ENCODE results near the gene STPG4.

STPG4 gene

DNA sequence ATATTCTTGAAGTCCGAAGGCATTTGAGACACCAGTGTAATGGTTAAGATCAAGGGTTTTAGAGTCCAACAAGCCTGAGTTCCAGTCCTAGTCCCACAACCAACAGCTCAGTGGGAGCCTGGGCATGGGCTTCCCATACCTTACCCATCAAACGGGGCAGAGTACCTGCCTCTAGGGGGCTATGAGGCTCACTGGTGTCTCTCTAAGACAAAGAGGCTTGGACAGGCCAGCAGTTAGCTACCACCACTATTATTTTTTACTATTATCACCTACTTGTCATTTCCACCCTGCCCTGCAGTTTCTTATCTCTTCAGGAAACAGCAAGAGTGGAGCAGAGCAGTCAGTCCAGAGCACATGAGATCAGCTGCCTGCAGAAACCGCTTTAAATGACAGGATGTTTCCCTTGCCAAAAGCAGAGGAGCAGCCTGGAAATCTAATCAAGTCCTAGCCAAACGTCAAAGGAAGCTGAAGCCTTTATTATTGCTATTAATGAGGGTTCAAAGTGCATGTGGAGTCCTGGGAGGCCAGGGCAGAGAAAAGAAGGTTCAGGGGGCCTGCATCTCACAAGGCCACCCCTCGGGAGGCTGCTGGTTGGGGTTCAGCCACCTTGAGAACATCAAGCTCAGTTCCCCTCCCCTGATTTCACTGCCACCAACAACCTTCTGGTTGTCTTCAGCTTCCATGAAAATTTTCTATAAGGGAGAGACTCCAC, 66.6 kb downstream of the STPG4 start:
- DNase-seq (ENCODE audit: low read depth) = peak; percentile 65

DNA sequence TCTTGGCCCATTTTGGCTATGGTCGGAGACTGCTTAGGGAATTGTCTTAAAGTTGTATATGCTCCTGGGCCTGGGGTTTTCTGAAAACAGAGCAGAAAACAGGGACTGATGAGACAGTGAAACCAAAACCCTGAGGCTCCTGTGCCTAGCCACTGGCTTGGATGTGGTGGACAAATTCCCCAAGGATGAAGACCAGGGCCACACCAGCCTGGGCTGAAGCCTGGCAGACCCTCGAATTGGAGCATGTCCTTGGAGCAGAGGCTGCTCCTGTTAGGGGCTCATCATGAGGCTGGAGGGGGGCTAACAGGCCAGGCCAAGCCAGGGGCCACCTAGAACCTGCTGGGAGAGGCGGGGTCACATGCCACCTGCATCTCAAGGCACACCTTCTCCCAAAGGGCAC, 68.1 kb downstream of the STPG4 start:
- DNase-seq (ENCODE audit: low read depth) = no peak

DNA sequence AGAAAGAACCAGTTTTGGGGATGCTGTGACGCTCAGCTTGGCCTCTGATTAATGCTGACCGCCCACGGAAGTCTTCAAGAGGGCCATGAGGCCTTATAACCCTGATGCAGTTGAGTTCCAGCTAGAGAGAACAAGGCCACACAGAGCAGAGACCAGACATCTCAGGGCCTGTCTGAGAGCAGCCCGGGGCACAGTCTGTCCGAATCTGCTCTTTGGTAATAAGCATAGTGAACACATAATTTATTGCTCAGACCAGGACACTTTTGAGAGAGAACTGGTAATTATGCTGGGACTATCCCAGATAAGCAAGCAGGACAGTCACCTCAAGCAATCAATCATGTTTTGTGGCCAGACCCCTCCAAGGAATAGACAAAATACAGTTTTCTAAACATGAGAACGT, 68.5 kb downstream of the STPG4 start:
- no peak for DNase-seq (ENCODE audit: low read depth)

DNA sequence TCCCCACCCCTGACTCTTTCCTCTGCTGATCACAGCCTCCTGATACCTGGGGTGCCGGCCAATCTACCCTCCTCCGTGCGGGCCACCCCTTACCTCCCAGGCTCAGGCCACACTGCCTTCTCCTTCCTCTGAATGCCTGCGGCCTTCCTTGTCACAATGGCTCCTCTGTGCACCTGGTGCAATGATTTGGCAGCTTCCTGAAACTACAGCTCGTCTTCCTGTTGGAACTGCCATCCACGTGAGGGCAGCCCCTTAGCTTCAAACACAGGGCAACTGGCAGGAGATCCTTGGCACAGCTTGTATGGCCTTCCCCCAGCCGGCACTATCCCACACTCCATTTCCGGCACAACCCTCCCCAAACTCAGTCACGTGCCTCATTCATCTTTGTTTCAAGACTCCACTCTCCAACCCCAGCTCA, 69.0 kb downstream of the STPG4 start:
- no peak for DNase-seq (ENCODE audit: low read depth)

DNA sequence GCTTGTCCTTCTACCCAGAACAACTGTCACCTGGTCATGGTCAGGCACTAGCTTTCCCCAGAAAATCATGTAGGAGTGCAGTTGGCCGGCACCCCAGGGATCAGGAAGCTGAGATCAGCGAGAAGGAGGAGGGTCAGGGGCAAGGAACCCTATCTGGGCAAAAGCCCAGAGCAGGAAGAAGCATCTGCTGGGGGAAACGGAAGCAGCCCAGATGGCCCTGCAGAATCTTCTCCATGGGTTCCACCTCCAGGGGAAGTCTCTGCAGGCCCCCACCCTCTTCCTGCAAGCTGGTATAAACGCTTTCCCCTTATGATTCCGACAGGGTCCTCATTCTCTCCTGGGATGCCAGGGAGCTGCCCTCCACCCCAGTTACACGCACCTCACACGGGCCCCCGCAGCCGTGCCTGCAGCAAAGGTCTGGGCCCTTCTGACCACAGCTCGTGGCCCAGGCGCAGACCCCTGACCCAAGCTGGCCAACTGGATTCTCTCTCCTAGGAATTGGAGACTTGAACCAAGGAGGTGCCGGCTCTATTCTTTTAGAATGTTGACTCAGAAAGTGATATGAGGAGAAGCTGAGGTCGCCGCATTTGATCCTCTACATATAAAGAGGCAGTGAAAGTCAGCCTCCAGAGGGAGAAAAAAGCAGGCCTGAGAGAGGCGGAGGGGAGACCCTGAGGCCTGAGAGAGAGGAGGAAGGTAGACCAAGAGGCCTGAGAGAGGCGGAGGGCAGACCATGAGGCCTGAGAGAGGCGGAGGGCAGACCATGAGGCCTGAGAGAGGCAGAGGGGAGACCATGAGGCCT, 71.0 kb downstream of the STPG4 start:
- DNase-seq (ENCODE audit: low read depth) = no peak

DNA sequence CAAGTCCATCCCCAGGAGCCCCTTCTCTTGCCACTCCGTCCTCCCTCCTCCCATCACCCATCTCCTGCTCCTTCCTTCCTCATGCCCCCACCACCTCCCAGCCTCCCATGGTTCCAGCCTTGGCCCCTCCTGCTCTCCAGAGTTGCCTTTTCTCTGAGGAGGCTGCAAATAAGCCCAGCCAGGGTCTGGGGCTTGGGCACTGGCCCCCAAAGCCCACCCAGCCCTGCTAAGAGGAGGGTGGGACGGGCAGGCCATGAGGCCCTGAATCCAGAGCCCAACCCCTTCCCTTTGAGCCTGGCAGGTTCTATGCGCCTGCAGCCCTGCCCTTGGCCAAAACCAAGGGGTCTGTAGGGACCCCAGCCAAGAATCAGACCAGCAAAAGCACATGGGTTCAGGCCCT, 71.6 kb downstream of the STPG4 start:
- no peak for DNase-seq (ENCODE audit: low read depth)

DNA sequence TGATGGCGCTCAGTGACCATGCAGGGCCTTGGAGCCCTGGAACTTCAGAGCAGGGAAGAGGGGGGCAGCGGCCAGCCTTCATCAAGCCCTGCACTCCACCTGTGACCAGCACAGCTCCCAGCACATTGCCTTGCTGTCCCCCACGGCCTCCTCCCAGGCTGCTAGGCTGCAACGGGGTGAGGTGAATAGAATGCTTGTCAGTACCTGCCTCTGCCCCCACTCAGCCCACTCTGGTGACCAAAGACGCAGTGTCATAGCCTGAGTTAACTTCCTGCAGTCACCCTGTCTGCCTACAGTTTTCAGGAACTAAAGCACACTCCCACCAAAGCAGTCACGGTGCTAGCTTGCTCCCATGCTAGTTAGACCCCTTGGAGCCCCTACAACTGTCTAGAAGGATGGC, 72.1 kb downstream of the STPG4 start:
- DNase-seq (ENCODE audit: low read depth) = no peak

DNA sequence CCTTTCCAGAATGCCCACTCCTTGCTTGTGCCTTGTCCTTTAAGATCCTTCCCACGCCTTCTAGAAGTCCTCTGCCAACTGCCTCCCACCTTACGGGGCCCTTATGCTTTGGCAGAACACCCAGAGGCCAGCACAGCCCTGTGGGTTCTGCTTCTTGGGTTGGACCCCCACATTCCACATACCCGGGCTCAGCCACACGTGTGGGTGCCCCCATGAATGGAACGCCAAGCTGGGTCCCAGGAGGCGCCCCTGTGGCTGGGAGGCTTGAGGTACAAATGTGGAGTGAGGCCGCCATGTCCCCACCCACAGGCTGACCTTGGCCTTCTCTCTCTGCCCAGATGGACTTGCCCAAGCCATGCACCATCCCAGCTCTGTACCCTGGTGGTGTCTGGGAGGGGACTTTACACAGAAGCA, 74.2 kb downstream of the STPG4 start:
- DNase-seq (ENCODE audit: low read depth) = no peak

DNA sequence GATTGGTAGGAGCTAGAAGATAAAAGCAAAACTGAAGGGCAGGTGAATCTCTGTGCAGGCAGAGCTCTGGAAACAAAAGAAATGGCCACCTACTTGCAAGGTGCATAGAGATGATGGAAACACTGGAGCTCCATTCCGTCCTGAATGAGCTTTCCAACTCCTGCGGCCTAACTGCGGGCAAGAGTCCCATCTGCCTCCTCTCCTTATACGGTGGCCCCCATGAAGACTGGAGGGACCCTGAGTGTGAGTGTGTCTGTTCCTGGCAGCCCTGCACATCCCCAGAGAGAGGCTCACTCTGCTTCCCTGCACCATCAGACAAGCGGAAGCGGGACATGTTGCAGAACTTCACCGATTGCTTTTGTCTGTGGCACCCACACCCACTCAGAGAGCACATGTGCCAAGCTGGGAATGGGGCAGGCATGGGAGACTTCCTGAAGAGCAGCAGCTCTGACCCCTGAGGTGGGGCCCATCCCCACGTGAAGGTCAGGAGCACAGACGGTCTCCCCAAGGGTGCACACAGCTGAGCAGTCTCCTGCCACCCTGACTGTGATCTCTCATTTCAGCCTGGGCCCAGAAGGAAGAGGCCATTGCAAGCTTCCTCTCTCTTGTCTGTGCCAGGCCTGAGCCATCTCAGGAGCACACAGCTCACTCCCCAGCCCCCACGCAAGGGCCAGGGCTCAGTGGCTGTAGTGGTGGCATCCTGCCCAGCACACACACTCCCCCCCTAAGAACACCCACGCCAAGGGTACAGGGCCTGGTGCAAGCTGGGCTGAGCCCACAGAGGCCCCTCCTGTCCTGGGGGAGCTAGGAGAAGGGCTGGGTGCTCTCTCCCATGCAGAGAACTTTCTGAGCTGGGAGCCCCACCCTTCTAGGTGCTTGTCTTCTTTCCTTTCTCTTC, 75.3 kb downstream of the STPG4 start:
- no peak for DNase-seq (ENCODE audit: low read depth)

DNA sequence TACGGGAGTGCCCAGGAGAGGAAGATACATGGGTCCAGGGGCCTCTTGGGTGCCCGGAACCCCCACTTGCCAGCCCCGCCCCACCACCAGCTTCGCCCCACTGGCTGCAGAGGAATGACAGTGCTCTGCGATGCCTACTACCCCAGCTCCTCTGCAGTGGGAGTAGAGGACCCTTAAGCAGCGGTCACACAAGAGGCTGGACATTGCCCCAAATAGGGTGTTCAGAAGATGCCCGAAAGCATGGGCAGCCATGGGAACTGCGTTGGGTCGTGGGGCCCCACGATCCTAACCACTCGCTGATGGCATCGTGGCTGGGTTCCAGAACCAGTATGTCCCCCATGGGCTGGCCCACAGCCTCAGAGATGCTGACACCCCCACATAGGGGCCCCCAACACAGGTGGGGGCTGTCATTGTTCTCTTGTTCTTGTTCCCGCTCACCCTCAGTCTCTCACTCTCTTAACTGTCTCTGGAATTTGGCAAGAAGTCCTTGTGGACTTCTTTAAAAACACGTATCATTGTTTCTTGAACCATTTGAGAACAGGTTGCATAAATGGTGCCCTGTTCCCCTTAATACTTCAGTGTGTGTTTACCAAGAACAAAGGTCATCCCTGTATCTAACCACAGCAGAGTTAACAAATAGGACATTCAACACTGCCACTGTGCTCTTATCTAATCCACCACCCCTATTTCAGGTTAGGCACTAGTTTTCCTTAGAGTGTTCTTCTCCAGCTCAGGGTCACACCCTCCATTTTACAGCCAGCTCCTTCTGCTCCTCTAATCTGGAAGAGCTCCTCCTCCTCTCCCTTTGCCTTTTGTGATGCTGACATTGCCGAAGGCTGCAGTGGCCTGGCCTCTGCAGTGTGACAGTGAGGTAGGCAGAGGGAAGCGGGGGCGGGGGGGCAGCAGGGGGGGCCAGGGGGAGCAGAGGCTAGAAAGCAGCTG, 76.3 kb downstream of the STPG4 start:
- no peak for DNase-seq (ENCODE audit: low read depth)

DNA sequence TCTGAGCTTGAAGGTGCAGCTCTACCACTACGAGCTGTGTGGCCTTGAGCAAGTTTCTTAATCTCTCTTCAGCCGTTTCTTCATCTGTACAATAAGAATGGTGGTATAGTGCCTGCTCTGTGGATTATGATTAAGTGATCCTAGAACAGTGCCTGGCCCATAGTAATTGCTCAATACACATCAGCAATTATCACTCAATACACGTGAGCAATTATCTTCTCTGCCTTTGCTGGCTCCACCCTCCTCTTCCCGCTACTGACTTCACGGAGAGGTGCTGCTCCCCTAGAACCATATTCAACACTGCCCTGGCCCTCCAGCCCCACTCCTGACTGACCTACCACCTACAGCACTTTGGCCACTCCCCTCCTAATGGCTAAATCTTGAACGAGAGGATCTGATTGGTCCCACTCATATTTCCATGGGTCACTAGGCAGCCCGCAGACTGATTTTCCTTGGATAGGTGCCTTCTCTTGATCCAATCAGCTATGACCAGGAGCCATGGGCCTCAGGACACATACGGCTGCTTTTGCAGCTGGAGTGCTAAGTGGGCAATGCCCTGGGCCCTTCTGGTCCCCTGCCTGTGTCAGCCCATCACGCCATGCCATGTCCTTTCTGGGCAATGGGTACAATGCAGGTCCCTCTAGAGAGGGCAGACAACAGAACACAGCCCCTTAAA, 77.5 kb downstream of the STPG4 start:
- no peak for DNase-seq (ENCODE audit: low read depth)

DNA sequence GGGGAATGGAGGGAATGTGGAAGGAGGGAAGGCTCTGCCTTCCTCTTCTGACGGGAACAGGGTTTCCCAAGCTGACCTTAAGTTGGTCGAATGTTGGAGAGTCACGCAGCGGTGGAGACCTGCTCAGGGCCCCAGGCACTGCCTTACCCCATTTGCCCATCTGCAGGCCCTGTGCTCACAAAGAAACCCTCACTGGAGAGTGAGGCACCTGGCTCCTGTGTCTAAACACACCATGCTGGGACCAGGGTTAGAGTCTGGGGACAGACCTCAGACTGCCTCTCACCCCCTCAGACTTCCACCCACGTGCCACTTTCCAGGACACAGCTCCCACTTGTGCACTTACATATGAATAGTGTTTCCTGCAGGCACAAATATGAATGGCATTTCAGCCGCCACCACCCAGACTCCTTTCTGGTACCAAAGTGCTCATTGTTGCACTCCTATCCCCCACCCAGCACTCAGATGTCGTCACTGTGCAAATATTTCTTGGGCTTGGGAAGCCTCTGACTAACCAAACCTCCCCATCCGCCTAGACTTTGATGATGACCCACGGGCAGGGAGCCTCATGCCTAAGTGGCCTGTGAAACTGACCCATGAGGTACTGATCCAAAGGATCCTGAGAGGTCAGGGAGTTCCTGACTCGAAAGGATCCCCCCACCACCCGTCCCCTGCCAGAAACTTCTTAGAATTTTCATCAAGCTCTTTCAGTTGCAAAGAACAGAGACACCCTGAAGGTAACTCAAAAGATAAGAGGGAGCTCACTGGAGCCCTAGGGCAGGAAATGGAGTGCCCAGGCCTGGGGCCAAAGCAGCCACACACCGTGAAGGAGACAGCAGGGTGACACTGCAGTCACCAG, 78.3 kb downstream of the STPG4 start:
- peak; percentile 100 for DNase-seq (ENCODE audit: low read depth)

DNA sequence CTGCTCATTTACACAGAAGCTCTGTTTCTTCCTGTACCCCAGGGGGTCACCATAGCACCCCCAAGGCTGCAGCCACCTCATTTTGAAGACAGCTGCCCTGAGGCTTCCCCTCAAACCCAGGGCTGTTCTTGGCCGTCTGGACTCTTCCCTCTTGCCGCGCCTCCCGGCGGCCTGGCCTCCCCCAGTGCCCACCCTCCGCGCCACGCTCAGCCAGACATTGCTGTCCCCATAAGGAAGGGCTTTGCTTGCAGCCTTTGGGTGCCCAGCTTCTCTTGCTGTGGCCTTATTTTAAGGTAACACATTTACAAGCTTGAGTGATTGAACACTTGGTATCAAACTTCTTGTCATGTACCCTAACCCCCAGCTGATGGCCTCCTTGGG, 79.0 kb downstream of the STPG4 start:
- DNase-seq (ENCODE audit: low read depth) = no peak

DNA sequence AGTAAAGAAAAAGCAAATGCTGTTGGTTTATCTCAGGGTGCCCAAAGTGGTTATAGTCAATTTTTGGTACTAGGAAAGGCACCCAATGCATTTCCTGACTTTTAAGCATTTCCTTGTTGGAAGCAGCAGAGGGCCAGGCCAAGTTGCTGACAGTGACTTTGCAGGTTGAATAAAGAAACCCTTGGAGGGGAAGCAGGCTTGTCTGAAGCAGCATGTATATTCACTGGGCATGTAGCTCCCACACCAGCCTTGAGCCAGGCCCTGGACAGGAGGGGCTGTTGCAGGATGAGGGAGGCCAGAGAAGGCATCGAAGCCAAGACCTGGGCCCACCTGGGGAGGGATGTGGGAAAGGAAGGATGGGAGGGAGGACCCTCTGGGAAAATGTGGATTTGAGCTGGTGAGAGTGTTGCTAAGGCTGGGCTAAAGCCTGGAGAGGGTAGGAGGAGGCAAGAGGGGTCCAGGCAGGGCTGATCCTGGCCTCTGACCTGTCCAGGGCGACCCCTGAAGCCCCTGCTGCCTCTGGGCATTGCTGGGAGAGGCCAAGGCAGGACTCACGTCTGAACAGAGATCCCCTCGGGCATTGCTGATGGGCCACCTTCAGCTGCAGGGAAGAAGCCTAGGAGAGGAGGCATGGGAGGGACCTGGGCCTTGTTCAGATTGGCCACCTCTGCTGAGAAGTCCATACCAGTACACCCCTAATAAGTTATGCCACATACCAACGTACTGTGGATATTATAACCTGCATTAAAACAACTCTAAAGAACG, 79.6 kb downstream of the STPG4 start:
- peak; percentile 63 for DNase-seq (ENCODE audit: low read depth)

DNA sequence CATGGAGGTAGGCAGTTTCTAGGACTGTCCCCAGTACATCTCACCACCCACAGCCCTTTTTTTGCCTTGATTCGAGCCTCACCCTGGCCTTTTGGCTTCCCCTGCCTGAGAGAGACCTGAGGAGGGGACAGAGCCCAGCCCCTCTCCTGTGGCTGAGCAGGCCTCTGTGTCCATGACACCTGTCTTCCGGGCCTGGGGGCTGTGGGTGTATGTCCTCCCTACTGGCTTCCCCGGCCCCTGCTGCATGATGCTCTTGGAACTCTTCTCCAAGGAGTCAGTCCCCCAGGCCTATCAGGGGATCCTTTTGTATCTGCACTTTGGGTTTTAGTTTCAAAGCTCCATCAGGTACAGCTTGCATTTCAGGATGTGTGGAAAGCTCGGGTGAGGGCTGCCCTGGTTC, 80.4 kb downstream of the STPG4 start:
- DNase-seq (ENCODE audit: low read depth) = no peak

DNA sequence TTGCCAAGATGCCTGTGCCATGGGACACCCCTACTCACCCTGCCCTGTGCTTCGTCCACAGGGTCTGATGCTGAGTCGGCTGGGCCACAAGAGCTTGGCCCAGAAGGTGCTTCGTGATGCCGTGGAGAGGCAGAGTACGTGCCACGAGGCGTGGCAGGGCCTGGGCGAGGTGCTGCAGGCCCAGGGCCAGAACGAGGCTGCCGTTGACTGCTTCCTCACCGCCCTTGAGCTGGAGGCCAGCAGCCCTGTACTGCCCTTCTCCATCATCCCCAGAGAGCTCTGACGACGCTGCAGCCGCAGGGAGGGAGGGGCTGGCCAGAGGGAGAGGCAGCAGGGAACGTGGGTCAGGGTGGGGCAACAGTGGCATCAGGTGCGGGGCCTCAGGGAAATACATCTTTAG, 81.5 kb downstream of the STPG4 start:
- no peak for DNase-seq (ENCODE audit: low read depth)

DNA sequence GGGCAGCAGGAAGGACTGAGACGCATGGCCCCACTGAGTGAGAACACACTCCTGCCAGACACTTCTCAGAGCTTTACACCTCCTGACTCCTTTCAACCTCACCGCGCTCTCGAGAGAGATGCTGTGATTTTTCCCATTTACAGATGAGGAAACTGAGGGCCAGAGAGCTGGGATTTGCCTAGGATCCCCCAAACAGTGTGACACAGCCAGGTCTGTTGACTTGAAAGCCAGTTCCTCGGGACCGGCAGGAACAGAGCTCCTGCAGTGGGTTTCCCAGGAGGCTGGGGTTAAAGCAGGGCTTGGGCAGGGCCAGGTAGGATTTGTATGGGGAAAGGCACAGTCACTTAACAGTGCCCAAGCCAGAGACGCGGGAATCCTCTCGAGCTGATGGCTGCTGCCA, 81.9 kb downstream of the STPG4 start:
- DNase-seq (ENCODE audit: low read depth) = no peak

DNA sequence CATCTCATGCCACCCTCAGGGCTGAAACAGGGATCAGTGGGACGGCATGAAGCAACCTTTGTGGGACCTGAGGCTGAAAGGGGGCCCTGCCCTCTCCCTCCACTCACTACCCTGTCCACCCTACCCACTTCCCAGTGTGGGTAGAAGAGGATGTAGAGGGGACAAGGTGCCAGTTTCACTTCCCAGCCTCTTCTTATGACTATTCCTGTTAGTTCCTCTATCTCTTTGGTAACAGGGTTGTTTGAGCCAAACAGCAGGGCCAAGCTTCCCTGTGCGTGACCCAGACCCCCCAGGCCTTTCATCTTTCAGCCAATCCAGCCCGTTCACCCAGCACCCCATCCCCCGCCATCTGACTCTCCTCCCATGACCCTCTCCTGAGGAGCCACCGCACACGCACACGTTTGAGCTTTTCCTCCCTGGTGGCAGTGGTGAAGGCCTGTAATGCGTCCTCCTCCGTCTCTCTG, 82.3 kb downstream of the STPG4 start:
- DNase-seq (ENCODE audit: low read depth) = no peak

Measured in EH (cell line).